Keratinocyte (primary cell): ENCODE measurements around the gene OCIAD2.

ENCODE experiments used
- CTCF ChIP-seq, 3 experiments: IDR thresholded peaks in 1 of 3; conservative IDR thresholded peaks in 1 of 3; optimal IDR thresholded peaks in 1 of 3; 2 replicates in 2 of 3; 3 replicates in 1 of 3; pipeline versions ENCODE3 to v1.5.1; 2011; ENCODE audit warnings: low read length in 3 of 3, mild to moderate bottlenecking in 3 of 3, moderate library complexity in 2 of 3, control low read depth in 1 of 3, inconsistent platforms in 1 of 3; ENCODE audit not compliant: insufficient read depth in 2 of 3; ENCODE audit errors: extremely low read depth in 1 of 3
- EZH2 ChIP-seq: IDR thresholded peaks from one replicate; pipeline ENCODE4 v1.6.1; 2012; ENCODE audit warnings: inconsistent platforms, mild to moderate bottlenecking, low read length, moderate library complexity

GRCh38 chr4:48879561-48880442, 26.8 kb downstream of the OCIAD2 start:
- TF ChIP-seq CTCF (optimal IDR thresholded peaks at IDR 0.05 in 1 of 3, IDR thresholded peaks at IDR 0.05 in 1 of 3, conservative IDR thresholded peaks at IDR 0.05 in 1 of 3; ENCODE audit: extremely low read depth in 1 of 3, insufficient read depth in 2 of 3, low read length in 3 of 3) (no peak), EZH2 (no peak)
